Activated naive CD8-positive, alpha-beta T cell treated with anti-CD3 and anti-CD28 coated beads, Interleukin-2, amount 50 U/mL, for 16 hours (primary cell): ENCODE data around the gene MBNL2.

Source experiments
- DNase-seq: peaks from one replicate; pipeline ENCODE4 v3.0.0-alpha.2; 2020; ENCODE audit warnings: low read depth, low spot score

The MBNL2 gene

DNA sequence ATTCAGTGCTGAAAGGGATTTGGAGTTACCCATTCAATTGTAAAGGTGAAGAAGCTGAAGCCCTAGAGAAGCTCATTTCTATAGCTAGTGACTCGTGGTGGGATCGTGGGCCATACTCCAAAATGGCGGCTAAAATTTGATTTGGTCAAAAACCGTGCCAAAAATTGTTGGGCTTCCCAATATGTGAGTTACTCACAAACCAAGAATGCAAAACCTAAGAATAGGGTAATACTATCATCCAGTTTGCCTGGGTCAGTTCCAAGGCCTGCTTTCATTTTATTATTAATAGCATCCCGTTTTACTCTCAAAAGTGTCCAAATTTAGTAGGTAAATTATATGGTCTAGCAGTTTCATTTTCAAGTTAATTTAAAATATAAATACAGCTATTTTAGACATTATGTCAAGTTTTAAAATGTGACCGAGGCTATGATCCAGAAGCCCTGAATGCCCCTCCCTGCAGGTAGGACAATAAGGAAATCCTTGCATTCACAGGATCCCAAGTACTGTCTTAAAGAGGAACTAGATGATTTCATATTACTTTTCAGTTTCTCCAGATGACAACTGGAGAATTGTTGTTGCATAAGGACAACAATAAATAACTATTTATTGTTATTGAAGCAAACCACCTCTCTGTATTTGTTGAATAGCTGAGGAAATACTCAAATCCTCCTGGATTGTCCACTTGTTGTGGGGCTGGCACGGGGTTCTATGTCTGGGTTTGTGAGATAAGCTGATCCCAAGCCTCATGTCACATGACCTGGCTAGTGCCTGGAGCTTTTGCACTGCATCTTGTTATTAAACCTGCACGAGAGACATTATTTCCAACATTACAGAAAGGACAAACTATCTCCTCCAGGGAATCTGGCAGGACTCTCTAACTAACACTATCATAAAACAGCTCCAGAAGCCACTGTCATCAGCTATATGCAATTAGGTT lies 200.3 kb downstream of the MBNL2 start:
- DNase-seq: no peak

DNA sequence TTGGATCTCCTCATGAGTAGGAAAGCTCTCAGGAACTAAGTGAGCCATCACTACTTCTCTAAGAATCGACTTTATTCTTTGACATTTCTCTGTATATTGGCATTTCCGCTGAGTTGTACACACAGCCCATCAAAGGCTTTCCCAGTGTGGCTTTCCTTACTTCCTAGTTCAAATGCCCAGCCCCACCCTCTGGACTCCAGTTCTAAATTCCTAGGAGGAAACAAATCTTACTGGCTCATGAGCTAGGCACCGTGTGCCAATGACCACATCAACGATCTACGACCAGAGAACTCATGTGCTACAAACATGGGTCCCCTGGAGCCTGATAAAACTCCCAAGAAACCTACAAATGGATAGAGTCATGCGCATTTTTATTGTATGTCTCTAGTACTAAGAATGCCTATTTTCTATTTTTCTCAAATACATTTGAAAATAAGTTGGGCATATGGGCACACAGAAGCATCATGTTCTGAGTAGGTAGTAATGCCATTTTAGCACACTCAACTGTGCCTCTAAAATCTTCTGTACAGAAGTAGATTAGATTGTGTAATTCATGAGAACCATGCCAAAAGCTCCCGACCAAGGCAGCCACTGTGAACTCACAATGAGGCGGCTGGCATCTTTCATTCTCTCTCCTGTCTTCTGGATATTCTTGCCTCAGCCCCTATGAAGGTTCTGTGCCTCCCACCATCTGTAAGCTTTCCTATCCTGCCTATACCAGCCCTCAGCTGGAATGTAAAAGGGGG lies 201.3 kb downstream of the MBNL2 start:
- no peak for DNase-seq

DNA sequence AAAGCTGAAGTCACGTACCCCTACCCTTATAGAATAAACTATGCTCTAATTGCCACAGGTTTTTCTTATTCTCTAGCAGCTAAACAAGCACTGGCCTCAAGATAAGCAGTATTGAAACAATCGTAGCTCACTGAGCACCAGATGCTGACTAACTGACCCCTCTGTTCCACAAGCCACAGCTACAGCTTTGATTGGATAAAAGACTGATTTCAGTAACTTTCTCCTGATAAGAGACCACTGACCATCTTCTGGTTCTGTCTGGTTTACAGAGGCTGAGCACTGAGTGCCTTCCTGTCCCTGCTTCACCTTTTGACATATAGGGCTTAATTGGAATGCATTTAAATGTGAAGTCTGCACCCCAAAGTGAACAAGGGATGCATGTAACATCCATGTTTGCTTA lies 203.5 kb downstream of the MBNL2 start:
- no peak for DNase-seq

DNA sequence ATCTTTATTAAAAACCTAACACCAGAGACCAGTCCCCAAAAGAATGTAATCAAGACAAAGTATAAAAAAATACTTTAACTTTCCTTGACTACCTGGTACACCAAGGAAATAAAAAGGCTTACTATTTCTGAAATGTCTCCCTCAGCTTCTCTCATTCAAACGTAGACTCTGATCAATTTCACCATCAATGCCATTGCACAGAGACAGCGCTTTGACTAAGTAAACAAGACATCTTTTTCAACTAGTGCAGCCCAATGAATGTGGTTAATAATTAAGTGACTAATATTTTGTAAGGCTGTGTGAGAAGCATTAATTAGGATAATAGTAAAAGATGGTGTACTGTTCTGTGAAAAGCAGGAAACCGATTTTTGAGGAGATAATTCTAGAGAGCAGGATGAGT lies 204.6 kb downstream of the MBNL2 start:
- DNase-seq: no peak

DNA sequence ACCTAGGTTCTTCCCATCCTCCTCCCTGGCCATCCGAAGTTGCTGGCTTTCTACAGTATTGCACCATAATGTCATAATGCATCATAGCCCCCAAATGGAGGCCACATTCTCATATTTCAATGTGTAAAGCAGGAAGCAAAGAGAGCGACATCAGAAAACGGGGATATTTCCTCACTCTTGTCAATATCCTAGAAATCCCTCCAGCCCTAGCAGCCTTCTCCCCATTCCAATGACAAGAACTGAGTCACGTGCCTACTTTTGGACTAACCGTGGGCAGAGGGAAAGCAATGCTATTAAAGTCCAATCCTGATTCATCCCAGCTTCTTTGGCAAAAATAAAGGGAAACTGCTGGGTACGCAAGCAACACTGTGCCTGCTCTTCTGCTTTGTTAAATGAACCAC lies 207.5 kb downstream of the MBNL2 start:
- no peak for DNase-seq

DNA sequence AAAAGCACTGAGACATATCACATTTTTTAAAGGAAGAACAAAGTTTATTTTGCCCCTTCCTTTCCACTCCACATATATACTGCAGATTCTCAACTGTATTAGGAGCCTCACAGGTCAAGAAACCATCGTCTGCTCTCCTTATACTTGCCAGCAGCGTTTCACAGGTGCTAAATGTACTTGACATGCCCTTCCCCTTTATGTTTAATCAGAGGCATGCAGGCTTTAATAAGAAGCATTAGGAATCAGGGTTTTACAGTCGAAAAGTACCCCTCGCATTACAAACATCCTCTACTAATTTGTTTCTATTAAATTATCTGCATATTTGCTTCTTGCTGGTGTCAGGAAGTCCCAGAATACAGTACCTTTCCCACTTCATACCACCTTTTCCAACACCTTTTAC lies 208.2 kb downstream of the MBNL2 start:
- no peak for DNase-seq

DNA sequence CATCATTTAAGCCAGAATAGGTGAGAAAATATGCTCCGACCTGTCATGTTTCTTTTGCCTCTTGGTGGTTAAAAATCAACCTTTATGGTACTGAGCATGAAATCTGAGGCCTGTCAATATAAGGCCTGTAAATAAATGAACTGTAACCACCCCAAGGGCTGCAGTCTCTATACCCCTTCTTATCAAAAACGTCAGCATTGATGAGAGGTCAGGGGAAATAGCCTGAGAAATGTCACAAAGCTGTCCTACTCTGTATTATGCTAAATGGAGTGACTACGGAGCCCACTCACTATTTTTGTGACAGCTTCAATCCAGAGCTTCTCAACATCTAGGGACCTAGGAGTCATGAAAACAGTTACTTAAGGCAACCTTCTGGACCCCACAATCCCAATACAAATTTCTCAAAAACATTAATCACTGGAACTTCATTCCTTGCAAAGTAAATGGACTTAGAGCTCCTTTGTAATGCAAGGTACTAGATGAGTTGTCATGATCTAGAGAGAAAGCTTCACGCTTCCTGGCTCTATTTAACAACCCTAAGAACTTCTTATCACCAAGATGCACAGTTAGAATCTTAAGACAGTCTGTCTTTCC lies 209.1 kb downstream of the MBNL2 start:
- DNase-seq: no peak

DNA sequence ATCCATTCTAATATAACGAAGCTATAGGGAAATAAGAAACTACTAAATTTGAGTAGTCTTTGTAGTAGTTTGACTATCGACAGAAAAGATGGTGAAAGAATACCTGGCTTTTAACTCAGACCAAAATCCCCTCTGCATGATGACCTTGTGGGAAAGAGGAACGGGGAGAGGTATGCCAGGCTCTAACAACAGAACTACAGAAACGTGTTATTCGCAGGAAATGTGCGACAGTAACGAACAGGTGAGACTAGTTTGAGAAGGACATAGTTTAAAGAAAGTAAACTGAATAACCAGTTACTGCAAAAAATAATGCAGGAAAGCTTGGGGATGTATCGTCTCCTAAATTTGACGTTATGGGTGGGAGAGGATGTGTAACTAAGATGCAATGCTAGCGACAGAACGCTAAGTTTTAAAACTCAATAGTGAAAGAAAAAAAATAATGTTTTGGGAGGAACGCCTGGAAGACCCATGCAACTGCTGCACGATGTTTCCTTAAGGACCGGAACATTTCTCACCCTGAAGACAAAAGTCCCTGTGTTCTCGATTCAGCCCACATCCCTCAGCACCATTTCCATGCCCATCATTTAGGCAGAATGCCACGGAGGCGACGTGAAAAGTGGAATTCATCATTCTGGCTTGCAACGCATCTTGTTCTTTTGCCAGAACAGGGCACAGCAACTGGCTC lies 210.2 kb downstream of the MBNL2 start:
- DNase-seq: no peak

DNA sequence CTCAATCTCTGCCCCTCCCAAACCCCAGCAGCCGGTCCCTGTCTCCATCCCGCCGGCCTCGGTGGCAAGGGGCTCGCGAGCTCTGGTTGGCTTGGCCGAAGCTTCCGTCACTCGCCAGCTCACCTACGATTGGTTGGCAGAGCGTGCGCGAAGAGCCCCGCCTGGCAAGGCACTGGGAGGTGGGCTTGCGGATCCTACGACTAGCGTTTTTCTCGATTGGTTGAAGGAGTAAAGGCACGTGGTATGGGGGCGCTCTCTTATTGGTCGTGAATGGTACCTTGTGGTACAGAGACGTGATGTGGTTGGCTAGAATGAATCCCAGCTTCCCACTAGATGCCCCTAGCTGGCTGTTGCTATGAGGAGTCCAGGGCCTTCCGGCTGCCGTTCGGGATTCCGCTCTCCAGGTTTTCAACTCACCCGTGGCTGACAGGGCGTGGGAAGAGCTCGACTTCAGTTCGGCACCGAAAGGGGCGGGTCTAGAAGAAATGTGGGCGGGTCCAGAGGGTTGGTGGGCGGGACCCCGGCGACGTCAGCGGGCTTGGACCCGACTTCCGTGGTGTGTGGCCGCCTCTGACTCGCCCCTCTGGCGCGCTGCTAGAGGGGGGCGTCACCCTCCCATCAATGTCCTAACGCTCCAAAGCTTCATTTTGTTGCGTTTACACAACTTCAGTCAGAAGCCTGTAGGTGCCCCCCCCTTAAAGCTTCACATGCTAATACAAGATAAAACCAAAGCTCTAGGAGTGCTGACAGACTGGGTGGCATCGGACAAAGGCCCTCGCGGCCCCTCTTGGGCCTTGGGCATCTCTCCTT lies 211.0 kb downstream of the MBNL2 start:
- DNase-seq: peak; percentile 97

DNA sequence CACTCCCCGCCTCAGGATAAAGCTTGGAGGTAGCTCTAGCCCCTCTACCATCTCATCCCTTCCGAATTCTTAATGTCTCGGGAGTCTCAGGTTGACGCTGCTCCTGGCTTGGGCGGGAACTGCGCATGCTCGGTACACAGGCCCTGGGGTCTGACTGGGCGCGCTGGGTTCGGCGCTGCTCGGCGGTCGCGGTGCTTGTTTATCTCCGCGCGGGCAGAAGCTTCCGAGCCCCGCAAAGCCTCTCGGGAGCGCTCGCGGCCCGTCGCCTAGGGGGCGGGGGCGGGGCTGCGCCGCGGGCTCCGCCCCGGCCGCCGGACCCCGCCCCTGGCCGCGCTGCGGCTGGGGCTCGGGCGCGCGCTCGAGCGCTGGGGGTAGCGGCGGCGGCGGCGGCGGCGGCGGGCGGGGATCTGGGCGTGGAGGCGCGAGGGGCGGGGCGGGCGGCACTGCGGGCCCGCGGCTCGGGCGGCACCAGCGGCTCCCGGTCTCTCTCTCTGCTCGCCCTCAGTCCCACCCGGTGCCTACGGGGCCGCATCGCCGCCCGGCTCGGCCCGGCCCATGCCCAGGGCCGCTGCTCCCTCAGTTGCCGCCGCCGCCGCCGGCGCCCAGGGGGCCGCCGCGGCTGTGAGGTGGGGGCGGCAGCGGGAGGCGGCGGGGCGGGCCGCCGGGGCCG lies 211.7 kb downstream of the MBNL2 start, which contains the start of gene RAP2A:
TSS of gene RAP2A (plus strand) at position 443 of the 670 bp plus-strand sequence. CDS start 302 bp downstream, outside the sequence.
- DNase-seq: peak; percentile 77

DNA sequence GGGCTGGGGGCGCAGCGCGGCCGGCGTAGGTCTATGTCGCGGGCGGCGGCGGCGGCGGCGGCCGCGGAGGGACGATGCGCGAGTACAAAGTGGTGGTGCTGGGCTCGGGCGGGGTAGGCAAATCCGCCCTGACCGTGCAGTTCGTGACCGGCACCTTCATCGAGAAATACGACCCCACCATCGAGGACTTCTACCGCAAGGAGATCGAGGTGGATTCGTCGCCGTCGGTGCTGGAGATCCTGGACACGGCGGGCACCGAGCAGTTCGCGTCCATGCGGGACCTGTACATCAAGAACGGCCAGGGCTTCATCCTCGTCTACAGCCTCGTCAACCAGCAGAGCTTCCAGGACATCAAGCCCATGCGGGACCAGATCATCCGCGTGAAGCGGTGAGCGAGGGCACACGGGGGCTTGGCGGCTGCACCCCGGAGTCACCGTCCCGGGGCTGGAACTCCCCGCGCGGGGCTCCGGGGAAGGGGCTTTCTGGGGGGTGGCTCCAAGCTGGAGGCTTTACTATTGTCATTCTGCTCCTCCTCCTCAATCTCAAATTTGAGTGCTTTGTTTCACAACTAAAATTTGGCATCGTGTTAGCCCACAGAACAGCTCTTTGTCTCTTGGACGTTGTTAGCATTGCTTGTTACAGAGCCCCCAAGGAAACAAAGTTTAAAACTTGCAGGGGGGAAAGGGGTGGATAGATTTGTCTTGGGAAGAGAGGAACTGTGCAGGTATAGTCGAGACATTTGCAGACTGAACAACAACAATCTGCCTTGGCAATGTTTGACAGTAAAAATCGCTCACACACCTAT lies 212.5 kb downstream of the MBNL2 start:
- peak; percentile 0 for DNase-seq

DNA sequence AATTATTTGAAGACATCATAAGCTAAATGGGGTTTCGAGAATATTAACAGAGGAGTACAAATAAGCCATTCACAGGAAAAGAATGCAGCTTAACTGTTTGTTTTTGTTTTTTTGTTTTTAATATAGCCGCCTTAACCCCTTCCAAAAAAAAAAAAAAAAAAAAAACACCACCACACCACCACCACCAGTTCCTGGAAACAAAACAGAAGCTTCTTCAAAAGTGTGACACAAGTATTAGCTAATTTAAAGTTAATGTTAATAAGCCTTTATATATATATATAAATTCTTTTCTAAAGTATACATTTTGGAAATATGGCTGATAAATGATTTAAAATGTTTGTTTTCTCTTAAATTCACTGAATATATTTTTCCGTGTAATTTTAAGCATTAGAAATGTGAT lies 213.2 kb downstream of the MBNL2 start:
- no peak for DNase-seq

DNA sequence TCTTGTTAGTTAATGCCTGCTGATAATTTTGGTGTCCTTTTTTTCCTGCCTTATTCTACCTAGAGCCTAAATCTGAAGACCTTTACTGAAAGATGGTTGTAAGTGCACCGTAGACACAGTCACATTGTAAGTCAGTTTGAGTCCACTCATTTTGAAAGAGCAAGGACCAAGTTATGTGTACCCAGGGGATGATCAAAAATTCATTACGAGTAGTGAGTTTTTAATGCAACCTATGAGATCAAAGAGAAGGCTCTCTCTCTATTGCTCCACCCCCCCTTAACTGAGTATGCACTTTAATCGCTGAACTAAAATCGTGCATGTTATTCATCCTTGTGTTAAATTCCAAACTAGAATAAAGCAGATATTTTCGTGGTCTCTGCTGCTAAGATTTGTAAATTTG lies 213.7 kb downstream of the MBNL2 start:
- no peak for DNase-seq

DNA sequence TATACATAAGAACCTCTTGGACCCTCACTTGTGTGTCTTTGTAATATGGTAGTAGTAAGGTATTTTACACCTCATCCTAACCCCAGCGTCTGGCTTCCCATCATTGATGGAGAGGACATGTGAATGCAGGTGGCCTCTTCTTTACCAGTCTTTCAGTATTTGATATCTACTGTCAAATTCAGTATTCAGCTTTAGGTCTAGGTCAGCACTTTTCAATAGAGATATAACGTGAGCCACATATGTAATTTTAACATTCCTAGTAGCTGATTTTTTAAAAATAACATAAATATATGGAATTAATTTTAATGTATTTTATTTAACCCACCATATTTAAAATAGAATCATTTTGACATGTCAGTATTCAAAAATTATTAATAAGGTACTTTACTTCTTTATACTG lies 214.7 kb downstream of the MBNL2 start:
- no peak for DNase-seq

DNA sequence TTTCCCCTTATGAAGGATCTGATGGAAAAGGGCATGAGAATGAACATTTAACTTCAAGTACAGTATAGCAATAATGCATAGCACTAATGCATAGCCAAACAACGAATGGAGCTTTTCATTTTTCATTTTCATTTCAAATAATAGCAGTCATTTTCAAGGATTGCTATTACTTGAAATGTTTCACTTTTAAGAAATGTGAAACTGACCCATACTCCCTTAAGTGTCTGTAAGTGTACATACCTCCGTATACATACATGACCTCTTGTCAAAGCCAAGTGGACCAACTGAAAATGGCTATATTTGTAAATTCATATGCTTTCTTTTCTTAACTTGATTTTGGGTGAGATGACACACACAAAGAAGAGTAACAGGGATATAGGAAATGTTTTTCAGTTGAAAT lies 215.6 kb downstream of the MBNL2 start:
- no peak for DNase-seq

DNA sequence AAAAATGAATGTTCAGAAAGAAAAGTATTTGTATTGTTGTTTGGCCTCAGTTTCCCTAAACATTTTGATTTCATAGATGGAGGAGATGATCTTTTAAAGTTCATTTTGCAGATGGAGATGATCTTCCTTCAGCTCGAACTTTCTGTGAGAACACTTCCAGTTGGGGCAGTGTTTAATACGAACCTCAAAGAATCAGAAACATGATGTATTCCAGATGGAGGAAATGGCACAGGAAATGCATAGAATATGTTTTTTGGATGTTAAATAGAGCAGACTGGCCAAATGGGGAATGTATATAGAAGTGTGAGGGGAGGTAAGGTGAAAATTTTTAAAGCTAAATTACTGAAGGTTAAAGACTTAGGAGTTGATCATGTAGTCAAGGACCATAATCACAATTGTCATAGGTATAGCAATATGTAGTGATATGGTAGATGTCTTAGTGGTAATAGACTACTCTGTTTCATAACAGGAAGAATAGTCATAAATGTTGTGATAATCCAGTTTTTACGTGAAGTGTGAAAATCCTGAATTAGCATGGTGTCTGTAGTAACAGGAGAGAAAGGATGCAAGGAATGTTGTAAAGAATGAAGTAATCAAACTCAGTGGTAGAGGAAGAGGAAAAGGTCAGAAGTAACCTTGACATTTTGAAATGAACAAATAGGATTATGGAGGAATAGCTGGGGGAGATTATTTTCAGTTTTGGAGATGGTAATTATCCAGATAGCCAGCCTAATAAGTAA lies 216.9 kb downstream of the MBNL2 start:
- no peak for DNase-seq

DNA sequence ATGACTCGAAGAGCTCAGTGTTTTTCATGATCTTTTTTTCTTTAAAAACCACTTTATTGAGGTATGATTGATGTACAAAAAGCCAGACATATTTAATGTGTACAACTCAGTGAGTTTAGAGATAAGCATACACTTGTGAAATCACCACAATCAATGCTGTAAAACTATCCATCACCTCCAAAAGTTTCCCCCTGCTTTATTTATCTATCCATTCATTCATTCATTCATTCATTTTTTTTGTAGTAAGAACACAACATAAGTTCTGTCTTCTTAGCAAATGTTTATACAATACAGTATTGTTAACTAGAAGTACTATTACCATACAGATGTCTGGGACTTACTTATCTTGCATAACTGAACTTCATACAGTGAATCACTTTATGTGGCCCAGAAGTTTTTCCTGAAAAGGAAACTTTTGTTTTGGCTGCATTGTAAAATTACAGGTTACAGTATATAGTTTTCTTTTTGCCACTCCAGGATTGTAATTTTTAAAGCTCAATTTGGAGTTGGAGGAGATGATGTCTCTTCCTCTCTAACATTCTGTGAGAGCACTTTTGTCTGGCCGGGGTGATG lies 218.6 kb downstream of the MBNL2 start:
- DNase-seq: no peak

DNA sequence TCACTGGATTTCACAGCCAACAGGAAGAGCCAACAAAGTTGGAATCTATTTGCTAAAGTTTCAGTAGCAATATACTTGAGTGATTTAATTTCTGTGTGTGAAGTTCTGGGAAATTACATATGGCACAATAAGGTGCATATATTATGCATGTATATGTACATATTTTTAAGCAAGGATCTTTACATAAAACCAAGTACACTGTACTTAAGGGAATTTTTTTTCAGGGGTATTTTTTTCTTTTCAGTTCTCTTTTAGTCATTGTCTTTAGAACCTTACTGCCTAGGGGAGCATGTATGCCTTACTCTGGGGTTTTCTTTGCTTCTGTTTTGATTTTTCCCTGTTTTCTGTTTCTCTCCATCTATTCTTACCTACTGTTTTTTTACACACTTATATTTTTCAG lies 219.2 kb downstream of the MBNL2 start:
- no peak for DNase-seq
